Ishikawa (cell line): ENCODE measurements around the gene ATP10A.

Source experiments
- CEBPB ChIP-seq: IDR thresholded peaks from 2 replicates; pipeline ENCODE4 v1.6.1; 2012
- CREB1 ChIP-seq: IDR thresholded peaks from 2 replicates; pipeline ENCODE4 v1.6.1; 2012; ENCODE audit warnings: low read depth
- EGR1 ChIP-seq: IDR thresholded peaks from 2 replicates; pipeline ENCODE4 v1.6.1; 2012
- EP300 ChIP-seq: IDR thresholded peaks from 2 replicates; pipeline ENCODE4 v1.6.1; 2012; ENCODE audit warnings: borderline replicate concordance
- FOXM1 ChIP-seq: IDR thresholded peaks from 2 replicates; pipeline ENCODE4 v1.6.1; 2012; ENCODE audit warnings: low read depth, borderline replicate concordance
- NFIC ChIP-seq: IDR thresholded peaks from 2 replicates; pipeline ENCODE4 v1.6.1; 2012
- RAD21 ChIP-seq: IDR thresholded peaks from 2 replicates; pipeline ENCODE4 v1.6.1; 2012; ENCODE audit warnings: low read depth
- TAF1 ChIP-seq: IDR thresholded peaks from 2 replicates; pipeline ENCODE4 v1.6.1; 2012; ENCODE audit warnings: low read depth, mild to moderate bottlenecking
- TCF12 ChIP-seq: IDR thresholded peaks from 2 replicates; pipeline ENCODE4 v1.6.1; 2012; ENCODE audit warnings: low read depth
- TEAD4 ChIP-seq: IDR thresholded peaks from 2 replicates; pipeline ENCODE4 v1.6.1; 2012
- YY1 ChIP-seq: IDR thresholded peaks from 2 replicates; pipeline ENCODE4 v1.6.1; 2012; ENCODE audit warnings: low read depth
- ZBTB7A ChIP-seq: IDR thresholded peaks from 2 replicates; pipeline ENCODE4 v1.6.1; 2012; ENCODE audit warnings: low read depth
- TF ChIP-seq, protein P1 (sequence below): IDR thresholded peaks from 2 replicates; pipeline ENCODE4 v1.6.1; 2012
- TF ChIP-seq, protein P2 (sequence below): IDR thresholded peaks from 2 replicates; pipeline ENCODE4 v1.6.1; 2012
- TF ChIP-seq, protein P3 (sequence below): IDR thresholded peaks from 2 replicates; pipeline ENCODE4 v1.6.1; 2012; ENCODE audit warnings: low read depth, mild to moderate bottlenecking

ATP10A gene

DNA sequence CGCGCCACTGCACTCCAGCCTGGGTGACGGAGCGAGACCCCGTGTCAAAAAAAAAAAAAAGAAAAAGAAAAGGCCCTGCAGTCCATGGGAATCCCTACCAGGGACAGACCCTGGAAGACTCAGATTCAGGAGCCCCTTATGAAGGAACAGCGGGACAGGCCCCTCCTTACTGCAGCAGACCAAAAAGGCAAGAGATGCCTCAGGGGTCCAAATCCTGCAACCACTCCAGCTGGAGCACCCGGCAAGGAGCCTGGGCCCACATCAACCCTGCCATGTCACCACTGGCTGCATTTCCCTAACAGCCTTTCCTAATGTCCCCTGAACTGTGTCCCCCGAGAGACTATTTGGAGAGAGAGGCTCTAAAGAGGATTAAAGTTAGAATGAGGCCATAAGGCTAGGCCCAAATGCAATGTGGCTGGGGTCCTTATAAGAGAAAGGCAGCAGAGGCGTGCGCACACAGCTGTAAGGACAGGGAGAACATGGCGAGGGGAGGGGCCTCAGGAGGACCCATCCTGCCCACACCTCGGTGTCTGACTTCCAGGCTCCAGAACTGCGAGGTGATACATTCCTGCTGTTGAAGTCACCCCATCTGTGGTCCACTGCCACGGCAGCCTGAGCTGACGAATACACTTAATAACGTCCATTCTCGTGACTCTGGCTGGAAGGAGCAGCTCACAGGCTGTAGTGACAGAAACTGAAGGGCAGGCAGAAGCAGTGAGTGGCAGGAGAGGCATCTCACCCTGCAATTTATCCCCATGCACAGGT is 78.1 kb downstream of the ATP10A start:
- TF ChIP-seq CEBPB (no peak), TEAD4 (no peak), YY1 (no peak), ZBTB7A (no peak), TCF12 (no peak), FOXM1 (no peak)
- TF ChIP-seq, protein P1, sequence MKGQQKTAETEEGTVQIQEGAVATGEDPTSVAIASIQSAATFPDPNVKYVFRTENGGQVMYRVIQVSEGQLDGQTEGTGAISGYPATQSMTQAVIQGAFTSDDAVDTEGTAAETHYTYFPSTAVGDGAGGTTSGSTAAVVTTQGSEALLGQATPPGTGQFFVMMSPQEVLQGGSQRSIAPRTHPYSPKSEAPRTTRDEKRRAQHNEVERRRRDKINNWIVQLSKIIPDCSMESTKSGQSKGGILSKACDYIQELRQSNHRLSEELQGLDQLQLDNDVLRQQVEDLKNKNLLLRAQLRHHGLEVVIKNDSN = no peak
- TF ChIP-seq, protein P2, sequence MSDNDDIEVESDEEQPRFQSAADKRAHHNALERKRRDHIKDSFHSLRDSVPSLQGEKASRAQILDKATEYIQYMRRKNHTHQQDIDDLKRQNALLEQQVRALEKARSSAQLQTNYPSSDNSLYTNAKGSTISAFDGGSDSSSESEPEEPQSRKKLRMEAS = no peak

DNA sequence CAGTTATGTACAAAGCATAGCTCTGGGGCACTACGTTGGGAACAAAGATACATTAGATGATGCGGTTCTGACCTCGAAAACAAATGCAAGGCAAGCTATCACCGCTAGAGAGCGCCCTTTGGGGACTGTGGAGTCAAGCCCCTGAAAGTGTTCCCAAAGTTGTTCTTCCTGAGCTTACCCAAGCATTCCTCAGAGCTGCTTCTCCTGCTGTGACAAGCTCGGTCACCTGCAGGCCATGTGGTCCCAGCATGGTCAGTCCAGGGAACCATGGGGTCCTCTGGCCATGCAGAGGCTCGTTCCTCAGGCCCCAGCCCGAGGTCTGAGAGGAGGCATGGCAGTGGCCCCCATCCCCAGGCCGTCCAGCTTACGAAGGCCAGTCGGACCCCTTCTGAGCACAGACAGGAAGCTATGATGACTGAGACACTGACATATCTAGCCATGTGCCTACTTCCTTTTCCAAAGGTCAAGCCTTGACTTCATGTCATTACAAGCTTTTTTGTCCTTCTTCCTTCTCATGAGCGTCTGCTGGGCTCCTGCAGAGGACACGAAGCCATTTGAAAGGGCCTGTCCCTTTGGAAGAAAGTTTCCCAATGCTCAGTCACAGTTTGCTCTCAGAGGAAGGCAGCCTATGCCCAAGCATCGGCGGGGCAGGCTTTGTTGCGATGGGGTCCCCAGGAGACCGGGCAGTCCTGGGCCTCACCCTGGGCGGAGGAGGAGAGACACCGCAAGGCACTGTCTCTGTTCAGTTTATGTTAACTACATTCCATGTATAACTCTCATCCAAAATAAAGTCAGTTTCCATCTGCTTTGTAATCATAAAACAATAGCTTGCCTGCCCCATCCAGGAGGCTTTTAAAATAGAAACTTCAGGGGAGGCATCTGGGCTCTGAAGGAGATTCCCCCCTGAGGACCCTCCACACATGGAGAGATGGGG is 79.3 kb downstream of the ATP10A start:
- TF ChIP-seq TEAD4 (no peak), EGR1 (no peak), ZBTB7A (no peak), TAF1 (no peak), YY1 (no peak), TCF12 (no peak), RAD21 (no peak), CEBPB (no peak), NFIC (no peak), EP300 (no peak), FOXM1 (no peak), CREB1 (no peak)
- TF ChIP-seq, protein P1 = no peak
- TF ChIP-seq, protein P3, sequence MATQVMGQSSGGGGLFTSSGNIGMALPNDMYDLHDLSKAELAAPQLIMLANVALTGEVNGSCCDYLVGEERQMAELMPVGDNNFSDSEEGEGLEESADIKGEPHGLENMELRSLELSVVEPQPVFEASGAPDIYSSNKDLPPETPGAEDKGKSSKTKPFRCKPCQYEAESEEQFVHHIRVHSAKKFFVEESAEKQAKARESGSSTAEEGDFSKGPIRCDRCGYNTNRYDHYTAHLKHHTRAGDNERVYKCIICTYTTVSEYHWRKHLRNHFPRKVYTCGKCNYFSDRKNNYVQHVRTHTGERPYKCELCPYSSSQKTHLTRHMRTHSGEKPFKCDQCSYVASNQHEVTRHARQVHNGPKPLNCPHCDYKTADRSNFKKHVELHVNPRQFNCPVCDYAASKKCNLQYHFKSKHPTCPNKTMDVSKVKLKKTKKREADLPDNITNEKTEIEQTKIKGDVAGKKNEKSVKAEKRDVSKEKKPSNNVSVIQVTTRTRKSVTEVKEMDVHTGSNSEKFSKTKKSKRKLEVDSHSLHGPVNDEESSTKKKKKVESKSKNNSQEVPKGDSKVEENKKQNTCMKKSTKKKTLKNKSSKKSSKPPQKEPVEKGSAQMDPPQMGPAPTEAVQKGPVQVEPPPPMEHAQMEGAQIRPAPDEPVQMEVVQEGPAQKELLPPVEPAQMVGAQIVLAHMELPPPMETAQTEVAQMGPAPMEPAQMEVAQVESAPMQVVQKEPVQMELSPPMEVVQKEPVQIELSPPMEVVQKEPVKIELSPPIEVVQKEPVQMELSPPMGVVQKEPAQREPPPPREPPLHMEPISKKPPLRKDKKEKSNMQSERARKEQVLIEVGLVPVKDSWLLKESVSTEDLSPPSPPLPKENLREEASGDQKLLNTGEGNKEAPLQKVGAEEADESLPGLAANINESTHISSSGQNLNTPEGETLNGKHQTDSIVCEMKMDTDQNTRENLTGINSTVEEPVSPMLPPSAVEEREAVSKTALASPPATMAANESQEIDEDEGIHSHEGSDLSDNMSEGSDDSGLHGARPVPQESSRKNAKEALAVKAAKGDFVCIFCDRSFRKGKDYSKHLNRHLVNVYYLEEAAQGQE = no peak
- TF ChIP-seq, protein P2 = no peak

DNA sequence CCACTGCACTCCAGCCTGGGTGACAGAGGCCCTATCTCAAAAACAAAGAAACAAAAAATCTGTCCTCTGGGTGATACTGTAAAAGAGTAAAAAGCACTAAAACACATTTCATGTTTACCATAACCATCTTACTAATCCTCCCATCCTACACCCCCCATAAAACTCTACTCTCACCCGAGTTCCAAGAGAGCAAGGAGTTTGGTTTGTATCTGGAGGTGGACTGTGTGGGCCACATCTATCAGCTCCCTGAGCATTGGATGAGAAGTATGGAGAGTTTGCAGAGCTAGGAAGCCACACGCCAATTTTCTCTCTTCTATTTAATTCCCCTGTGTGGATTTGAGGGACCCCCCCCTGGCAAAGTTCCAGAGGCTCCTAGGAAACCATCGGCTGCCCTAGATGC is 80.0 kb downstream of the ATP10A start:
- TF ChIP-seq, protein P1 = no peak
- TF ChIP-seq EGR1 = no peak
- no peak for TF ChIP-seq ZBTB7A
- no peak for TF ChIP-seq NFIC
- TF ChIP-seq EP300 = no peak
- no peak for TF ChIP-seq YY1
- no peak for TF ChIP-seq FOXM1
- TF ChIP-seq, protein P3 = no peak
- TF ChIP-seq TEAD4 = no peak
- no peak for TF ChIP-seq CEBPB
- TF ChIP-seq, protein P2 = no peak
- no peak for TF ChIP-seq TAF1
- TF ChIP-seq CREB1 = no peak

DNA sequence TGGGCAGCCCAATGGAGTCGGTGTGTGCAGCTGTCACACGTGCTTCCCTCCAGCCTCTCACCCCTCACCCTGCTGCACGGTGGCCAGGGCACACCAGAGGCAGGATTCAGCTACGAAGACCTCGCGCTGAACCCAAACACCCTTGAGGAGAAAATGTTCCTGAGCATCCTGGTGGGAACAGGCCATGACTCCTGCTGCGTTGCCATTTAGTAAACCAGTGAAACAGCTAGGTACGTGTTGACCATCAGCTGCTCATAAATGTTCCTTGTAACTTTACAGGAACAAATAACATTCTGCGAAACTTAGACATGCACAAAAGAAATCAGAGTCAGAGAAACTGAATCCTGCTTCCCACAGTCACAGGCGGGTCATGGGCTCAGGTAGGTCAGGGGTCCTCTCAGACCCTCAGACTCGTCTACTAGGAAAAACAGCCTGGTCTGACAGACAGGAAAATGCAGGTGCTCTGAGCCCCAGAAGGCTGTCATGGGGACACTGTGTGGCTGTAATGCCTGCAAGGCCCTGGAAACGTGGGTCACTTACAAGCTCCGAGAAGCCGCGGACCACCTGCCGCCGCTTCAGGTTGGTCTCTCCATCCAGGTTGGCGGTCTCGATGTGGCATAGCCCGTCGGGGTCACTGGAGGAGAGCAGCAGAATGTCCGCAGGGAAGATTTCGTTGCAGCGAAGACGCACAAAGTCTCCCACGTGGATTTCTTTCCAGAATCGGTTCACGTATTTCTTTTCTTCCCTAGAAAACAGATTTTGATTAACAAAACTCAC is 82.5 kb downstream of the ATP10A start:
- TF ChIP-seq CREB1 (no peak), EGR1 (no peak), EP300 (no peak), YY1 (no peak), TCF12 (no peak), NFIC (no peak), ZBTB7A (no peak), TEAD4 (no peak), FOXM1 (no peak), TAF1 (no peak), CEBPB (no peak), RAD21 (no peak)
- TF ChIP-seq, protein P3 = no peak
- TF ChIP-seq, protein P1 = no peak
- TF ChIP-seq, protein P2 = no peak
